GM12878 (cell line): ENCODE data around the gene PRSS16.

Experiments
- CHD2 ChIP-seq: IDR thresholded peaks from 2 replicates; pipeline ENCODE4 v1.6.1; 2011; ENCODE audit warnings: low read depth, low read length, improper control_type of control experiment, borderline replicate concordance
- EP300 ChIP-seq, 2 experiments: fragments of 150-350 bp in 1 of 2; IDR thresholded peaks; 2 replicates each; pipeline ENCODE4 v1.6.1; 2011 to 2012; ENCODE audit warnings: low read depth in 2 of 2, low read length in 2 of 2, borderline replicate concordance in 1 of 2, improper control_type of control experiment in 1 of 2, inconsistent platforms in 1 of 2; ENCODE audit not compliant: control insufficient read depth in 1 of 2
- RELA ChIP-seq: fragments of 450-650 bp; IDR thresholded peaks from 2 replicates; pipeline ENCODE4 v1.8.0; 2014; ENCODE audit warnings: borderline replicate concordance; ENCODE audit not compliant: partially characterized antibody
- STAT1 ChIP-seq: fragments of 450-650 bp; conservative IDR thresholded peaks from 2 replicates; pipeline ENCODE4 v1.6.1; 2014; ENCODE audit warnings: antibody characterized with exemption, mild to moderate bottlenecking

DNA sequence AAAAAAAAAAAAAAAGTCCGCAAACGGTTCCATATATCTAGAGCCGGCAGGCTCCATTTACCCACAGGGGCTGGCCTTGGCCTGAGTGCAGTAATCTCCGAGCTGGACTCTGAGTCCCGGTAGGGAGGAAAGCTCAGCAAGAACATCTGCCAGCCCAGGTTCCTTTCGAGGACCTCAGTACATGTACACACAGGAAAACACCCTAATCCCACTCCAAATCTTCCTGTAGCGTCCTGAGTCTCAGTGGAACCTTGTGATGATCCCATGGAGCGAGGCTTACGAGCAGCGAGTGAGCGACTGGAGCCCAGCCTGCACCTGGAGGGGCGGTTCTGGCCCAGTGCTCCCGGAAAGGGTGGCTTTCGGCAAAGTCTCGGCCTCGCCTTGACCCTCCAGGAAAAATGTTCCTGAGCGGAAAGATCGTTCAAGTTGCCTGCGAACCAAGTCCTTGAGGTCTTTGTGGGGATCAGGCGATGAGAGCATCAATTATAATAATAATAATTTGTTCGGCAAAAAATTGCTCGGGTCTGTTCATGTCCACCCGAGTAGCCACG is 32.1 kb downstream of the PRSS16 start:
- TF ChIP-seq STAT1, result no peak
- TF ChIP-seq CHD2, result no peak
- no peak for TF ChIP-seq RELA
- TF ChIP-seq EP300 (IDR thresholded peaks at IDR 0.05; ENCODE audit: borderline replicate concordance in 1 of 2, control insufficient read depth in 1 of 2, low read depth in 2 of 2, low read length in 2 of 2), result no peak
